ENCODE data around the gene SERPINA6.
"Not testable (repeated sequence)": the region's sequence is repeated elsewhere in the genome, so short reads cannot be mapped to it uniquely, and the experiment has no call there.

SERPINA6 gene

GRCh38 chr14:94346841-94347240 lies 23.7 kb upstream of the SERPINA6 start:
- Histone ChIP-seq H3K4me2 (ENCODE audit: insufficient read depth, low read length) (no peak overlapping the region), H3K79me2 (ENCODE audit: insufficient read depth, low read length) (no peaks in the 10 kb centered on the region), H3K27ac (ENCODE audit: low read length) (no peak overlapping the region), H3K27me3 (ENCODE audit: insufficient read depth, low read length, poor library complexity) (no peaks in the 10 kb centered on the region), H3K4me3 (ENCODE audit: low read depth in 1 of 2, low read length in 2 of 2) (no peak overlapping the region), H3K9ac (ENCODE audit: low read depth, low read length) (no peak overlapping the region), H3K9me3 (ENCODE audit: insufficient read depth, low read length, severe bottlenecking) (no peaks in the 10 kb centered on the region), H2AFZ (ENCODE audit: low read depth, low read length) (no peak overlapping the region), H4K20me1 (ENCODE audit: insufficient read depth, low read length) (no peaks in the 10 kb centered on the region), H3K4me1 (ENCODE audit: insufficient read depth, low read length) (no peaks in the 10 kb centered on the region), H3K36me3 (ENCODE audit: insufficient read depth, low read length) (no peaks in the 10 kb centered on the region)
- ATAC-seq (ENCODE audit: insufficient read depth, low read depth) (no peak), DNase-seq (no peak)
- TF ChIP-seq, protein P1, sequence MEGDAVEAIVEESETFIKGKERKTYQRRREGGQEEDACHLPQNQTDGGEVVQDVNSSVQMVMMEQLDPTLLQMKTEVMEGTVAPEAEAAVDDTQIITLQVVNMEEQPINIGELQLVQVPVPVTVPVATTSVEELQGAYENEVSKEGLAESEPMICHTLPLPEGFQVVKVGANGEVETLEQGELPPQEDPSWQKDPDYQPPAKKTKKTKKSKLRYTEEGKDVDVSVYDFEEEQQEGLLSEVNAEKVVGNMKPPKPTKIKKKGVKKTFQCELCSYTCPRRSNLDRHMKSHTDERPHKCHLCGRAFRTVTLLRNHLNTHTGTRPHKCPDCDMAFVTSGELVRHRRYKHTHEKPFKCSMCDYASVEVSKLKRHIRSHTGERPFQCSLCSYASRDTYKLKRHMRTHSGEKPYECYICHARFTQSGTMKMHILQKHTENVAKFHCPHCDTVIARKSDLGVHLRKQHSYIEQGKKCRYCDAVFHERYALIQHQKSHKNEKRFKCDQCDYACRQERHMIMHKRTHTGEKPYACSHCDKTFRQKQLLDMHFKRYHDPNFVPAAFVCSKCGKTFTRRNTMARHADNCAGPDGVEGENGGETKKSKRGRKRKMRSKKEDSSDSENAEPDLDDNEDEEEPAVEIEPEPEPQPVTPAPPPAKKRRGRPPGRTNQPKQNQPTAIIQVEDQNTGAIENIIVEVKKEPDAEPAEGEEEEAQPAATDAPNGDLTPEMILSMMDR (IDR thresholded peaks at IDR 0.05; ENCODE audit: borderline replicate concordance, extremely low read depth, low read length, poor library complexity, severe bottlenecking), result no peak
- no peak for TF ChIP-seq EZH2 (IDR thresholded peaks at IDR 0.05; ENCODE audit: borderline replicate concordance, low read depth, low read length, severe bottlenecking)

DNA sequence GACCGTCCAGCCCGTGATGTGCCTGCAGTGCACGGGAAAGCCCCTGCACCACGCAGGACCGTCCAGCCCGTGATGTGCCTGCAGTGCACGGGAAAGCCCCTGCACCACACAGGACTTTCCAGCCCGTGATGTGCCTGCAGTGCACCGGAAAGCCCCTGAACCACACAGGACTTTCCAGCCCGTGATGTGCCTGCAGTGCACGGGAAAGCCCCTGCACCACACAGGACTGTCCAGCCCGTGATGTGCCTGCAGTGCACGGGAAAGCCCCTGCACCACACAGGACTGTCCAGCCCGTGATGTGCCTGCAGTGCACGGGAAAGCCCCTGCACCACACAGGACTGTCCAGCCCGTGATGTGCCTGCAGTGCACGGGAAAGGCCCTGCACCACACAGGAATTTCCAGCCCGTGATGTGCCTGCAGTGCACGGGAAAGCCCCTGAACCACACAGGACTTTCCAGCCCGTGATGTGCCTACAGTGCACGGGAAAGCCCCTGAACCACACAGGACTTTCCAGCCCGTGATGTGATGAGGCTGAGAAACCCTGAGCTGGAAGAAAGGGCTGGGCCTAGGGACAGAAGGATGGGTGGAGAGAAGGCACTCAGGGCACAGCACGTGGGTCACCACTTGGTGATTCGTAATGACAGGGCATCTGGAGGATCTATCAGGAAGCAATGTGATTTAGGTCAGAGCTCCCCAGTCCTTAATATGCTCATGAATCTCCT lies 23.1 kb upstream of the SERPINA6 start:
- not testable (repeated sequence) for H3K27me3 ChIP-seq (ENCODE audit: insufficient read depth, low read length, poor library complexity); H3K27ac ChIP-seq (ENCODE audit: low read length); ATAC-seq (ENCODE audit: insufficient read depth, low read depth); H3K9me3 ChIP-seq (ENCODE audit: insufficient read depth, low read length, severe bottlenecking); H3K36me3 ChIP-seq (ENCODE audit: insufficient read depth, low read length); H4K20me1 ChIP-seq (ENCODE audit: insufficient read depth, low read length); H3K4me1 ChIP-seq (ENCODE audit: insufficient read depth, low read length); H3K4me2 ChIP-seq (ENCODE audit: insufficient read depth, low read length); H3K4me3 ChIP-seq (ENCODE audit: low read depth in 1 of 2, low read length in 2 of 2); DNase-seq; H3K79me2 ChIP-seq (ENCODE audit: insufficient read depth, low read length); H2AFZ ChIP-seq (ENCODE audit: low read depth, low read length); H3K9ac ChIP-seq (ENCODE audit: low read depth, low read length)

DNA sequence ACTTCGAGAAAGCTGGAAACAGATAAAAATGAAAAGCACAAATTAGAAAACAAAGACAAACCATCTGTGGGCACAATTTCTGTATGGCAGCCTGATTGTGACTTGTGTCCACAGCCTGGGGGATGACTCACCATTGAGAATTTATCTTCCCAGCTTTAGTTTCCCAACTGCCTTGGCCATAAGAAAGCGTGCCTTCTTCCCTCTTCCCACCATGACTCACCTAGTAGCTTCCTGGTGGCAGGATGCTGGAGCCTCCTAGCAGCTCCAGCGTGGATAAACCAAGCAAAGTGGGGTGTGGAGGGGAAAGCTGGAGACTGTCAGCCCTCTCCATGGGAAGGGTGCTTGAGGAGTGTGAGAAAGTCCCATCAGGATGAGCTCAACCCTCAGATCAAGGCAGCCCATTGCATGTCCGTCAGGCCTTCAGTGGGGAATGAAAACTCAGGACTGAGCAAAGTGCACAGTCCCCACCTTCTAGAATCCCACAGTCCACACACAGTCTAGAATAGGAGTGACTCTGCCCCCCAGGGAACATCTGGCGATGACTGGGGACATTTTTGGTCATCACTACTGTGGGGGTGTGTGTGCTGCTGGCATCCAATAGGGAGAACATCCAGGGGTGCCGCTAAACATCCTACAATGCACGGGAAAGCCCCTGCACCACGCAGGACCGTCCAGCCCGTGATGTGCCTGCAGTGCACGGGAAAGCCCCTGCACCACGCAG lies 22.4 kb upstream of the SERPINA6 start:
- Histone ChIP-seq H3K79me2 (ENCODE audit: insufficient read depth, low read length) (no peaks in the 10 kb centered on the region), H3K27me3 (ENCODE audit: insufficient read depth, low read length, poor library complexity) (no peaks in the 10 kb centered on the region), H2AFZ (ENCODE audit: low read depth, low read length) (no peak overlapping the region), H3K27ac (ENCODE audit: low read length) (no peak overlapping the region), H3K4me3 (ENCODE audit: low read depth in 1 of 2, low read length in 2 of 2) (no peak overlapping the region), H3K9me3 (ENCODE audit: insufficient read depth, low read length, severe bottlenecking) (no peaks in the 10 kb centered on the region), H3K4me2 (ENCODE audit: insufficient read depth, low read length) (no peak overlapping the region), H4K20me1 (ENCODE audit: insufficient read depth, low read length) (no peaks in the 10 kb centered on the region), H3K36me3 (ENCODE audit: insufficient read depth, low read length) (no peaks in the 10 kb centered on the region), H3K9ac (ENCODE audit: low read depth, low read length) (no peak overlapping the region), H3K4me1 (ENCODE audit: insufficient read depth, low read length) (no peaks in the 10 kb centered on the region)
- no peak for TF ChIP-seq EZH2 (IDR thresholded peaks at IDR 0.05; ENCODE audit: borderline replicate concordance, low read depth, low read length, severe bottlenecking)
- TF ChIP-seq, protein P1 (IDR thresholded peaks at IDR 0.05; ENCODE audit: borderline replicate concordance, extremely low read depth, low read length, poor library complexity, severe bottlenecking), result no peak
- DNase-seq (no peak), ATAC-seq (ENCODE audit: insufficient read depth, low read depth) (no peak)

- H3K27me3 ChIP-seq (ENCODE audit: insufficient read depth, low read length, poor library complexity), result no peaks in the 10 kb centered on the region
- H4K20me1 ChIP-seq (ENCODE audit: insufficient read depth, low read length), result no peaks in the 10 kb centered on the region
- TF ChIP-seq, protein P1 (IDR thresholded peaks at IDR 0.05; ENCODE audit: borderline replicate concordance, extremely low read depth, low read length, poor library complexity, severe bottlenecking), result no peak
- TF ChIP-seq EZH2 (IDR thresholded peaks at IDR 0.05; ENCODE audit: borderline replicate concordance, low read depth, low read length, severe bottlenecking), result no peak
- no peaks in the 10 kb centered on the region for H3K79me2 ChIP-seq (ENCODE audit: insufficient read depth, low read length)
- no peak overlapping the region for H2AFZ ChIP-seq (ENCODE audit: low read depth, low read length)
- H3K9me3 ChIP-seq (ENCODE audit: insufficient read depth, low read length, severe bottlenecking), result no peaks in the 10 kb centered on the region
- H3K36me3 ChIP-seq (ENCODE audit: insufficient read depth, low read length), result no peaks in the 10 kb centered on the region
- no peak overlapping the region for H3K27ac ChIP-seq (ENCODE audit: low read length)
- H3K9ac ChIP-seq (ENCODE audit: low read depth, low read length), result no peak overlapping the region
- no peaks in the 10 kb centered on the region for H3K4me1 ChIP-seq (ENCODE audit: insufficient read depth, low read length)
- ATAC-seq (ENCODE audit: insufficient read depth, low read depth) (no peak), DNase-seq (no peak)
- no peak overlapping the region for H3K4me2 ChIP-seq (ENCODE audit: insufficient read depth, low read length)
- no peak overlapping the region for H3K4me3 ChIP-seq (ENCODE audit: low read depth in 1 of 2, low read length in 2 of 2)
Observed at GRCh38 chr14:94344389-94344788, 21.3 kb upstream of the SERPINA6 start.

Measured in DND-41 (cell line).